GM12891 (cell line): ENCODE data around the gene SHROOM3.

Experiments used
- POLR2A ChIP-seq: IDR thresholded peaks from 2 replicates; pipeline ENCODE4 v1.6.1; 2011; ENCODE audit warnings: low read depth, low read length, control low read depth
- POLR2AphosphoS5 ChIP-seq: IDR thresholded peaks from 2 replicates; pipeline ENCODE4 v1.6.1; 2011; ENCODE audit warnings: low read depth, low read length, control low read depth
- SPI1 ChIP-seq: IDR thresholded peaks from 2 replicates; pipeline ENCODE4 v1.6.1; 2011; ENCODE audit warnings: low read depth, low read length, control low read depth
- TAF1 ChIP-seq: IDR thresholded peaks from 2 replicates; pipeline ENCODE4 v1.6.1; 2011; ENCODE audit warnings: low read depth, low read length, control low read depth

GRCh38 chr4:76564123-76564915, 129.3 kb downstream of the SHROOM3 start:
- TF ChIP-seq POLR2AphosphoS5 (no peak), SPI1 (no peak), TAF1 (no peak), POLR2A (no peak)
